HCEC 1CT (cell line): ENCODE results near the gene NUDC.
"Not testable (repeated sequence)": the region's sequence is repeated elsewhere in the genome, so short reads cannot be mapped to it uniquely, and the experiment has no call there.

Experiments
- DNase-seq: peaks from one replicate; pipeline ENCODE4 v3.0.0-alpha.2; 2017

Gene NUDC

GRCh38 chr1:26911399-26912146, 10.0 kb upstream of the NUDC start:
- DNase-seq = no peak

GRCh38 chr1:26912147-26912490, 9.4 kb upstream of the NUDC start:
- no peak for DNase-seq

- DNase-seq = no peak
Measured at GRCh38 chr1:26913389-26913753, 8.2 kb upstream of the NUDC start.

GRCh38 chr1:26913754-26914619, 7.6 kb upstream of the NUDC start, which contains the start of gene NR0B2:
TSS of gene NR0B2 (minus strand) at chr1:26913975. CDS start at chr1:26913940, 35 bp downstream.
- no peak for DNase-seq

GRCh38 chr1:26915204-26915842, 6.2 kb upstream of the NUDC start:
- no peak for DNase-seq

- peak; percentile 8 for DNase-seq
Measured at GRCh38 chr1:26921126-26921539, 410 bp upstream of the NUDC start.

GRCh38 chr1:26922431-26922729, 837 bp downstream of the NUDC start:
- DNase-seq = no peak

GRCh38 chr1:26922901-26923300, 1.4 kb downstream of the NUDC start:
- DNase-seq = no peak

- DNase-seq = peak; percentile 18
Measured at GRCh38 chr1:26923711-26924110, 2.2 kb downstream of the NUDC start.

GRCh38 chr1:26932531-26932930, 11.0 kb downstream of the NUDC start:
- DNase-seq = no peak

- DNase-seq = no peak
Measured at GRCh38 chr1:26936823-26937222, 15.3 kb downstream of the NUDC start.

GRCh38 chr1:26938004-26938658, 16.6 kb downstream of the NUDC start:
- DNase-seq = no peak

- no peak for DNase-seq
Measured at GRCh38 chr1:26938659-26939025, 17.1 kb downstream of the NUDC start.

GRCh38 chr1:26941311-26941710, 19.8 kb downstream of the NUDC start:
- DNase-seq = no peak

- no peak for DNase-seq
Measured at GRCh38 chr1:26942656-26943055, 21.1 kb downstream of the NUDC start.

GRCh38 chr1:26945138-26945537, 23.6 kb downstream of the NUDC start:
- DNase-seq = no peak

GRCh38 chr1:26945728-26946127, 24.2 kb downstream of the NUDC start:
- no peak for DNase-seq

GRCh38 chr1:26946270-26946669, 24.7 kb downstream of the NUDC start:
- no peak for DNase-seq

- not testable (repeated sequence) for DNase-seq
Measured at GRCh38 chr1:26948725-26949057, 27.1 kb downstream of the NUDC start.

- DNase-seq = no peak
Measured at GRCh38 chr1:26949266-26949925, 27.9 kb downstream of the NUDC start.

- no peak for DNase-seq
Measured at GRCh38 chr1:26949926-26950319, 28.4 kb downstream of the NUDC start.

GRCh38 chr1:26950602-26951001, 29.1 kb downstream of the NUDC start:
- DNase-seq = no peak

GRCh38 chr1:26951216-26951615, 29.7 kb downstream of the NUDC start:
- no peak for DNase-seq
